ENCODE results near the gene ART5.

GRCh38 chr11:3666023-3666530, 24.3 kb upstream of the ART5 start:
- TF ChIP-seq CTCF (IDR thresholded peaks at IDR 0.05): no peak
- TF ChIP-seq USF2 (IDR thresholded peaks at IDR 0.05): no peak
- TF ChIP-seq, protein P1, sequence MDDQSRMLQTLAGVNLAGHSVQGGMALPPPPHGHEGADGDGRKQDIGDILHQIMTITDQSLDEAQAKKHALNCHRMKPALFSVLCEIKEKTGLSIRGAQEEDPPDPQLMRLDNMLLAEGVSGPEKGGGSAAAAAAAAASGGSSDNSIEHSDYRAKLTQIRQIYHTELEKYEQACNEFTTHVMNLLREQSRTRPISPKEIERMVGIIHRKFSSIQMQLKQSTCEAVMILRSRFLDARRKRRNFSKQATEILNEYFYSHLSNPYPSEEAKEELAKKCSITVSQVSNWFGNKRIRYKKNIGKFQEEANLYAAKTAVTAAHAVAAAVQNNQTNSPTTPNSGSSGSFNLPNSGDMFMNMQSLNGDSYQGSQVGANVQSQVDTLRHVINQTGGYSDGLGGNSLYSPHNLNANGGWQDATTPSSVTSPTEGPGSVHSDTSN (IDR thresholded peaks at IDR 0.05): no peak
- no peak for TF ChIP-seq CBX2 (IDR thresholded peaks at IDR 0.05; ENCODE audit: borderline replicate concordance, low read depth)
- no peak for TF ChIP-seq CHD2 (IDR thresholded peaks at IDR 0.05; ENCODE audit: low read length, partially characterized antibody)
- no peak for TF ChIP-seq ESRRA (IDR thresholded peaks at IDR 0.05; ENCODE audit: borderline replicate concordance, low read length)
- no peak for TF ChIP-seq POLR2A (IDR thresholded peaks at IDR 0.05; ENCODE audit: low read length)
- TF ChIP-seq REST (IDR thresholded peaks at IDR 0.05): no peak
- no peak for TF ChIP-seq POLR2AphosphoS2 (conservative IDR thresholded peaks at IDR 0.05; ENCODE audit: low read length)
- TF ChIP-seq HOXA7 (CRISPR knock-in tag; IDR thresholded peaks at IDR 0.05): no peak
- TF ChIP-seq MAX (IDR thresholded peaks at IDR 0.05): no peak
- TF ChIP-seq, protein P2, sequence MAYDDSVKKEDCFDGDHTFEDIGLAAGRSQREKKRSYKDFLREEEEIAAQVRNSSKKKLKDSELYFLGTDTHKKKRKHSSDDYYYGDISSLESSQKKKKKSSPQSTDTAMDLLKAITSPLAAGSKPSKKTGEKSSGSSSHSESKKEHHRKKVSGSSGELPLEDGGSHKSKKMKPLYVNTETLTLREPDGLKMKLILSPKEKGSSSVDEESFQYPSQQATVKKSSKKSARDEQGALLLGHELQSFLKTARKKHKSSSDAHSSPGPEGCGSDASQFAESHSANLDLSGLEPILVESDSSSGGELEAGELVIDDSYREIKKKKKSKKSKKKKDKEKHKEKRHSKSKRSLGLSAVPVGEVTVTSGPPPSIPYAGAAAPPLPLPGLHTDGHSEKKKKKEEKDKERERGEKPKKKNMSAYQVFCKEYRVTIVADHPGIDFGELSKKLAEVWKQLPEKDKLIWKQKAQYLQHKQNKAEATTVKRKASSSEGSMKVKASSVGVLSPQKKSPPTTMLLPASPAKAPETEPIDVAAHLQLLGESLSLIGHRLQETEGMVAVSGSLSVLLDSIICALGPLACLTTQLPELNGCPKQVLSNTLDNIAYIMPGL (CRISPR knock-in tag; IDR thresholded peaks at IDR 0.05; ENCODE audit: borderline replicate concordance): no peak
